H9 (cell line): ENCODE results near the gene UBE4A. TPM values are rescaled to one million over a fixed set of nuclear protein-coding genes. Genes with fewer than 3 reads are reported as not detected.

Source experiments
- DNase-seq: peaks from one replicate; pipeline ENCODE4 v3.0.0-alpha.2; 2017
- H2AFZ ChIP-seq: one replicate; pipeline ENCODE4 v1.6.1; 2013; ENCODE audit warnings: mild to moderate bottlenecking, low read length, control low read depth, moderate library complexity
- H2AK5ac ChIP-seq: 2 replicates; pipeline ENCODE4 v1.6.1; 2013; ENCODE audit warnings: low read length, control low read depth, mixed read lengths; ENCODE audit not compliant: insufficient read length
- H2BK120ac ChIP-seq: one replicate; pipeline ENCODE4 v1.6.1; 2013; ENCODE audit warnings: low read depth, mild to moderate bottlenecking, low read length, control low read depth, inconsistent platforms; ENCODE audit not compliant: poor library complexity, severe bottlenecking
- H2BK12ac ChIP-seq: 2 replicates; pipeline ENCODE4 v1.6.1; 2013; ENCODE audit warnings: low read length, control low read depth, mixed read lengths, low read depth; ENCODE audit not compliant: insufficient read length
- H2BK15ac ChIP-seq: 2 replicates; pipeline ENCODE4 v1.6.1; 2013; ENCODE audit warnings: low read depth, low read length, control low read depth
- H2BK20ac ChIP-seq: one replicate; pipeline ENCODE4 v1.6.1; 2013; ENCODE audit warnings: low read depth, mild to moderate bottlenecking, low read length, control low read depth, inconsistent platforms; ENCODE audit not compliant: poor library complexity, severe bottlenecking
- H2BK5ac ChIP-seq: 2 replicates; pipeline ENCODE4 v1.6.1; 2013; ENCODE audit warnings: low read length, control low read depth, mixed read lengths; ENCODE audit not compliant: insufficient read length
- H3K14ac ChIP-seq: 2 replicates; pipeline ENCODE4 v1.6.1; 2013; ENCODE audit warnings: low read length, control low read depth; ENCODE audit not compliant: insufficient read depth
- H3K18ac ChIP-seq: 2 replicates; pipeline ENCODE4 v1.6.1; 2013; ENCODE audit warnings: low read depth, mild to moderate bottlenecking, mixed read lengths, low read length, control low read depth; ENCODE audit not compliant: insufficient read length
- H3K23ac ChIP-seq: 2 replicates; pipeline ENCODE4 v1.6.1; 2013; ENCODE audit warnings: low read length, control low read depth, mixed read lengths, low read depth; ENCODE audit not compliant: insufficient read length
- H3K23me2 ChIP-seq: 2 replicates; pipeline ENCODE4 v1.6.1; 2013; ENCODE audit warnings: low read depth, mild to moderate bottlenecking, mixed read lengths, low read length, control low read depth; ENCODE audit not compliant: insufficient read length, poor library complexity, severe bottlenecking
- H3K27ac ChIP-seq: 2 replicates; pipeline ENCODE4 v1.5.1; 2013; ENCODE audit warnings: low read length, control low read depth, mixed read lengths, low read depth; ENCODE audit not compliant: insufficient read length
- H3K27me3 ChIP-seq: 2 replicates; pipeline ENCODE4 v1.6.1; 2013; ENCODE audit warnings: low read length, control low read depth, inconsistent platforms; ENCODE audit not compliant: insufficient read depth
- H3K4ac ChIP-seq: 2 replicates; pipeline ENCODE4 v1.6.1; 2013; ENCODE audit warnings: low read depth, mild to moderate bottlenecking, control low read depth, inconsistent platforms, low read length, moderate library complexity
- H3K4me1 ChIP-seq: 2 replicates; pipeline ENCODE4 v1.6.1; 2013; ENCODE audit warnings: low read length, control low read depth, inconsistent platforms; ENCODE audit not compliant: insufficient read depth
- H3K4me2 ChIP-seq: 2 replicates; pipeline ENCODE4 v1.6.1; 2013; ENCODE audit warnings: low read length, control low read depth, mixed read lengths; ENCODE audit not compliant: insufficient read length, insufficient read depth
- H3K56ac ChIP-seq: 2 replicates; pipeline ENCODE4 v1.6.1; 2013; ENCODE audit warnings: low read depth, mild to moderate bottlenecking, mixed read lengths, low read length, control low read depth; ENCODE audit not compliant: insufficient read length
- H3K79me1 ChIP-seq: 2 replicates; pipeline ENCODE4 v1.6.1; 2013; ENCODE audit warnings: low read depth, mild to moderate bottlenecking, moderate library complexity, low read length, control low read depth, inconsistent platforms; ENCODE audit not compliant: insufficient read depth, poor library complexity, severe bottlenecking
- H3K79me2 ChIP-seq: 2 replicates; pipeline ENCODE4 v1.6.1; 2013; ENCODE audit warnings: low read length, control low read depth, inconsistent platforms; ENCODE audit not compliant: insufficient read depth
- H3K9ac ChIP-seq: 2 replicates; pipeline ENCODE4 v1.6.1; 2013; ENCODE audit warnings: low read length, control low read depth, mixed read lengths; ENCODE audit not compliant: insufficient read length; ENCODE audit errors: extremely low read depth
- H3K9me3 ChIP-seq: one replicate; pipeline ENCODE4 v1.6.1; 2013; ENCODE audit warnings: low read depth, low read length, inconsistent platforms; ENCODE audit not compliant: control insufficient read depth
- H3T11ph ChIP-seq: one replicate; pipeline ENCODE4 v1.6.1; 2013; ENCODE audit warnings: mild to moderate bottlenecking, low read length, control low read depth, inconsistent platforms
- H4K20me1 ChIP-seq: one replicate; pipeline ENCODE4 v1.6.1; 2013; ENCODE audit not compliant: control insufficient read depth, insufficient read length, insufficient read depth
- H4K5ac ChIP-seq: 2 replicates; pipeline ENCODE4 v1.6.1; 2013; ENCODE audit warnings: low read depth, mild to moderate bottlenecking, mixed read lengths, low read length, control low read depth; ENCODE audit not compliant: insufficient read length
- H4K8ac ChIP-seq: replicated peaks from 2 replicates; pipeline ENCODE4 v1.6.1; 2013; ENCODE audit warnings: low read length, control low read depth, mixed read lengths, low read depth; ENCODE audit not compliant: insufficient read length
- H4K91ac ChIP-seq: 2 replicates; pipeline ENCODE4 v1.6.1; 2013; ENCODE audit warnings: low read depth, mild to moderate bottlenecking, moderate library complexity, mixed read lengths, low read length, control low read depth; ENCODE audit not compliant: insufficient read length
- H3K27ac Mint-ChIP-seq, 3 experiments: 2 replicates in 2 of 3; 3 replicates in 1 of 3; pipeline ENCODE4 v1.8.0; 2020 to 2021; ENCODE audit warnings: mixed read lengths in 3 of 3, mild to moderate bottlenecking in 1 of 3, moderate library complexity in 1 of 3
- H3K27me3 Mint-ChIP-seq: 2 replicates; pipeline ENCODE4 v1.8.0; 2021; ENCODE audit warnings: low read depth, mild to moderate bottlenecking, moderate library complexity, mixed read lengths
- H3K36me3 Mint-ChIP-seq, 3 experiments: 2 replicates in 2 of 3; 3 replicates in 1 of 3; pipeline ENCODE4 v1.8.0; 2020 to 2021; ENCODE audit warnings: low read depth in 3 of 3, mixed read lengths in 3 of 3; ENCODE audit not compliant: insufficient read depth in 1 of 3
- H3K4me1 Mint-ChIP-seq, 2 experiments: 2 replicates each; pipeline ENCODE4 v1.8.0; 2020; ENCODE audit warnings: mixed read lengths in 2 of 2
- H3K4me3 Mint-ChIP-seq, 2 experiments: 2 replicates in 1 of 2; 3 replicates in 1 of 2; pipeline ENCODE4 v1.8.0; 2020 to 2021; ENCODE audit warnings: mild to moderate bottlenecking in 2 of 2, mixed read lengths in 2 of 2, moderate library complexity in 1 of 2
- H3K9me3 Mint-ChIP-seq, 2 experiments: 2 replicates in 1 of 2; 3 replicates in 1 of 2; pipeline ENCODE4 v1.8.0; 2020; ENCODE audit warnings: mild to moderate bottlenecking in 2 of 2, mixed read lengths in 2 of 2, moderate library complexity in 1 of 2
- CTCF ChIP-seq: fragments of 200-600 bp; sonication (generic); conservative IDR thresholded peaks from 3 replicates; pipeline ENCODE4 v1.8.0; 2021; ENCODE audit warnings: antibody characterized with exemption, mild to moderate bottlenecking
- WGBS: extraction: QIAGEN DNeasy Blood & Tissue Kit; methylation state at CpG from one replicate; pipeline ENCODE4 v1.1.7; 2013; ENCODE audit warnings: missing lambda C conversion rate, low lambda C conversion rate, mixed read lengths; ENCODE audit not compliant: insufficient read length; ENCODE audit errors: extremely low coverage; 5-methylcytosine and 5-hydroxymethylcytosine counted together
- total RNA-seq: library from RNA; stranded (reverse); gene quantifications from 2 replicates; pipeline ENCODE4 v1.2.1, GENCODE V29; 2021

The UBE4A gene
- total RNA-seq, 1 experiment from 2014 or later = 33.7 TPM

- no peak overlapping the region for H2AFZ ChIP-seq
- H3K4me3 Mint-ChIP-seq = no peak overlapping the region
- no peak overlapping the region for H3K9ac ChIP-seq
- DNase-seq = no peak
- no peak overlapping the region for H3K23ac ChIP-seq
- H2BK20ac ChIP-seq = no peak overlapping the region
- no peak overlapping the region for H2AK5ac ChIP-seq
- no peak overlapping the region for H2BK120ac ChIP-seq
- no peaks in the 10 kb centered on the region for H3K23me2 ChIP-seq
- peaks cover 23 to 82% (median 77%) of the 10 kb centered on the region in 3 experiments; a peak in 6 of 7 replicates for H3K36me3 Mint-ChIP-seq
- no peak for TF ChIP-seq CTCF
- whole genome bisulfite sequencing = no CpG with 5 or more reads among the region's 2 CpGs
- no peaks in the 10 kb centered on the region for H3K27me3 ChIP-seq
- H3K27ac ChIP-seq = no peak overlapping the region
- H2BK12ac ChIP-seq = no peak overlapping the region
- no peak overlapping the region for H3K14ac ChIP-seq
- no peaks in the 10 kb centered on the region for H3K9me3 Mint-ChIP-seq
- no peak overlapping the region for H3K4ac ChIP-seq
- no peaks in the 10 kb centered on the region for H3K79me1 ChIP-seq
- H4K5ac ChIP-seq = no peak overlapping the region
- H3T11ph ChIP-seq = no peak overlapping the region
- H3K9me3 ChIP-seq = no peaks in the 10 kb centered on the region
- H2BK15ac ChIP-seq = no peak overlapping the region
- H3K27me3 Mint-ChIP-seq = no peaks in the 10 kb centered on the region
- H4K91ac ChIP-seq = no peak overlapping the region
- H4K8ac ChIP-seq = no peak overlapping the region
- no peak overlapping the region for H3K27ac Mint-ChIP-seq
- H3K4me1 ChIP-seq = no peaks in the 10 kb centered on the region
- H3K56ac ChIP-seq = no peak overlapping the region
- H3K18ac ChIP-seq = no peak overlapping the region
- H4K20me1 ChIP-seq = no peaks in the 10 kb centered on the region
- H3K79me2 ChIP-seq = no peaks in the 10 kb centered on the region
- no peak overlapping the region for H2BK5ac ChIP-seq
- H3K4me1 Mint-ChIP-seq = no peaks in the 10 kb centered on the region
- no peak overlapping the region for H3K4me2 ChIP-seq
Observed at GRCh38 chr11:118373263-118373662, 13.9 kb downstream of the UBE4A start.
